Left ventricle myocardium inferior (tissue), 1 donor: Measurements from ENCODE around the gene SLC10A7. TPM values are rescaled to one million over a fixed set of nuclear protein-coding genes. Genes with fewer than 3 reads are reported as not detected.

Experiments
- DNase-seq: peaks from one replicate; pipeline ENCODE4 v3.0.0-alpha.2; 2020
- H3K27ac ChIP-seq: fragments of 200-600 bp; replicated peaks from 2 replicates; pipeline ENCODE4 v1.8.0; 2021
- H3K27me3 ChIP-seq: fragments of 200-600 bp; 2 replicates; pipeline ENCODE4 v1.8.0; 2021; ENCODE audit warnings: low read depth
- H3K36me3 ChIP-seq: fragments of 200-600 bp; 2 replicates; pipeline ENCODE4 v1.8.0; 2021
- H3K4me1 ChIP-seq: fragments of 200-600 bp; 2 replicates; pipeline ENCODE4 v1.8.0; 2021
- H3K4me3 ChIP-seq: fragments of 200-600 bp; 2 replicates; pipeline ENCODE4 v1.8.0; 2021; ENCODE audit warnings: mild to moderate bottlenecking, moderate library complexity
- H3K9me3 ChIP-seq: fragments of 200-600 bp; replicated peaks from 2 replicates; pipeline ENCODE4 v1.8.0; 2021
- CTCF ChIP-seq: fragments of 200-600 bp; IDR thresholded peaks from 2 replicates; pipeline ENCODE4 v1.8.0; 2021; ENCODE audit warnings: antibody characterized with exemption, mild to moderate bottlenecking, borderline replicate concordance
- intact Hi-C: fragments of 100-400 bp; cut with micrococcal nuclease; formaldehyde crosslinking; loops from one replicate; pipeline ENCODE4 v1.11.0; 2022
- total RNA-seq: library from RNA; stranded (reverse); fragmentation: NEBNext Ultra II Directional; extraction: Animal tissue kit (Norgen Biotek cat#: 25700); gene quantifications from one replicate; pipeline ENCODE4 v1.2.1, GENCODE V29; 2021
- donor health status: DM: no; HTN: yes; CAD: no; lungs with severe emphysema.

The SLC10A7 gene
- total RNA-seq, 1 donor from 2014 or later = 4.3 TPM

GRCh38 chr4:146456681-146457080 lies 65.1 kb downstream of the SLC10A7 start:
- H3K27ac ChIP-seq = no peak overlapping the region
- H3K4me3 ChIP-seq = no peak overlapping the region
- H3K27me3 ChIP-seq = no peaks in the 10 kb centered on the region
- TF ChIP-seq CTCF = no peak
- H3K4me1 ChIP-seq = no peaks in the 10 kb centered on the region
- H3K36me3 ChIP-seq = no peaks in the 10 kb centered on the region
- no peak for DNase-seq
- H3K9me3 ChIP-seq = peaks cover 2% of the 10 kb centered on the region
- intact Hi-C loops = no loop called here

GRCh38 chr4:146453181-146453807 lies 68.4 kb downstream of the SLC10A7 start:
- Histone ChIP-seq H3K27me3 (no peaks in the 10 kb centered on the region), H3K36me3 (no peaks in the 10 kb centered on the region), H3K4me3 (no peak overlapping the region), H3K9me3 (peaks cover 6% of the 10 kb centered on the region), H3K27ac (no peak overlapping the region), H3K4me1 (no peaks in the 10 kb centered on the region)
- no peak for DNase-seq
- TF ChIP-seq CTCF = no peak
- intact Hi-C loops = no loop called here

DNA sequence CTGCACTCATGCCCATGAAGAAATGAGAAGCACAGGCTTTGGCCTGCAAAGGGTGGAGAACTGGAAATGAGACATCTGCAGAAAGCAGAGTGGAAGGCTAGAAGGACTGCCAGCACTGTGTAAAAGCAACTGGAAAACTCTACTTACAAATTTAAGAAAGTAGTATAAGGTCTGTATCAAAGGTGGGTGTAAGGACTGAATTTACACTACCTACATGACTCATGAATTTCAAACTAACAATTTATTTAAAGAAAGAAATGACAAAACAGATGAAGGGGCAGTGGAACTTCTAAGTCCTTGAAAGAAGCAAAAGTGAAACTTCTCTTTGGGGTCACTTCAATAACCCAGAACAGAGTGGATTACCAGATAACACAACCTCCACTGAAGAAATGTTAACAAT lies 71.2 kb downstream of the SLC10A7 start:
- intact Hi-C loops = no loop called here
- no peaks in the 10 kb centered on the region for H3K4me1 ChIP-seq
- no peaks in the 10 kb centered on the region for H3K27me3 ChIP-seq
- no peak overlapping the region for H3K4me3 ChIP-seq
- DNase-seq = no peak
- no peaks in the 10 kb centered on the region for H3K36me3 ChIP-seq
- peaks cover 6% of the 10 kb centered on the region for H3K9me3 ChIP-seq
- no peak overlapping the region for H3K27ac ChIP-seq
- no peak for TF ChIP-seq CTCF

DNA sequence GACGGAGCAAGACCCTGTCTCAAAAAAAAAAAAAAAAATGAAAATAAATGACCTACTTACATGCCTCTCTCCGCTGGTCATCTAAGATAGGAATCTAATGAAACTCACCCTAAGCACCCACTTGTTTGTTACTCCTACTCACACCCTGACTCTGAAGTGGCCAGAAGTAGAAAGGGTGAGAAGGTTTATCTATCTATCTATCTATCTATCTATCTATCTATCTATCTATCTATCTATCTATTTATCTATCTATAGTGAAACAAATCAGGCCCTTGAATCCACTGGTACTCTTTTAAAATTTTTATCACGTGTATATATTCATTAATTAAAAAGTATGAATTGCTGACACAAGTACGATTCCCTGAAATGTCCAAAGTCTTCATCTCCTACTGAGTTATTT lies 75.2 kb downstream of the SLC10A7 start:
- Histone ChIP-seq H3K4me3 (no peak overlapping the region), H3K27me3 (no peaks in the 10 kb centered on the region), H3K9me3 (peaks cover 3% of the 10 kb centered on the region), H3K4me1 (no peaks in the 10 kb centered on the region), H3K36me3 (no peaks in the 10 kb centered on the region), H3K27ac (no peak overlapping the region)
- intact Hi-C loops = no loop called here
- TF ChIP-seq CTCF = no peak
- DNase-seq = no peak

- no peak overlapping the region for H3K4me3 ChIP-seq
- no peaks in the 10 kb centered on the region for H3K4me1 ChIP-seq
- TF ChIP-seq CTCF = no peak
- intact Hi-C loops = no loop called here
- no peaks in the 10 kb centered on the region for H3K36me3 ChIP-seq
- no peak for DNase-seq
- no peak overlapping the region for H3K27ac ChIP-seq
- no peaks in the 10 kb centered on the region for H3K9me3 ChIP-seq
- H3K27me3 ChIP-seq = no peaks in the 10 kb centered on the region
Observed at GRCh38 chr4:146445198-146446150, 76.3 kb downstream of the SLC10A7 start.
